ENCODE results near the gene HEXIM1. TPM values are rescaled to one million over a fixed set of nuclear protein-coding genes. Genes with fewer than 3 reads are reported as not detected.

The HEXIM1 gene
- total and polyA plus RNA-seq, 11 donors: 11.9 to 28.7 (median 21.6) TPM

- WGBS, 4 donors: 81 to 96% (median 87%) methylated on average over 2 of the region's 2 CpGs
- ATAC-seq (no peak), DNase-seq (no peak)
- H3K4me3 ChIP-seq: no peak overlapping the region
- intact Hi-C loops (cut with DNase I): no loop called here
- TF ChIP-seq CTCF (IDR thresholded peaks at IDR 0.05) (no peak), POLR2A (IDR thresholded peaks at IDR 0.05) (no peak)
- no peaks in the 10 kb centered on the region for H3K9me3 ChIP-seq
- H3K27ac ChIP-seq: peak overlapping the region in 2 of 12 donors; percentile 21 to 26
- H3K36me3 ChIP-seq: peaks cover 0 to 2% (median 0%) of the 10 kb centered on the region in 9 donors
- H3K27me3 ChIP-seq: no peaks in the 10 kb centered on the region
- H3K4me1 ChIP-seq: peaks cover 11 to 69% (median 55%) of the 10 kb centered on the region in 12 donors
Measured at GRCh38 chr17:45155483-45155882, 7.2 kb downstream of the HEXIM1 start.

- Histone ChIP-seq H3K36me3 (peaks cover 0 to 2% (median 0%) of the 10 kb centered on the region in 9 donors), H3K9me3 (no peaks in the 10 kb centered on the region), H3K4me1 (peaks cover 11 to 62% (median 48%) of the 10 kb centered on the region in 12 donors), H3K4me3 (no peak overlapping the region), H3K27me3 (no peaks in the 10 kb centered on the region), H3K27ac (peak overlapping the region in 3 of 12 donors; percentile 10 to 26 (median 21))
- WGBS, 4 donors: 93 to 94% (median 94%) methylated on average over 3 of the region's 3 CpGs
- ATAC-seq: no peak
- intact Hi-C loops (cut with DNase I): no loop called here
- no peak for DNase-seq
- TF ChIP-seq POLR2A (IDR thresholded peaks at IDR 0.05) (no peak), CTCF (IDR thresholded peaks at IDR 0.05) (no peak)
Measured at GRCh38 chr17:45156242-45156641, 8.0 kb downstream of the HEXIM1 start.

GRCh38 chr17:45160447-45161287, 12.4 kb downstream of the HEXIM1 start:
- no peak for TF ChIP-seq POLR2A (IDR thresholded peaks at IDR 0.05)
- peak in 7 of 12 donors; percentile 8 to 52 (median 36) for TF ChIP-seq CTCF (IDR thresholded peaks at IDR 0.05)
- WGBS, 4 donors: 0 to 1% (median 0%) methylated on average over 31 to 48 of the region's 48 CpGs
- Histone ChIP-seq H3K36me3 (peaks cover 0 to 2% (median 0%) of the 10 kb centered on the region in 9 donors), H3K4me1 (peaks cover 6 to 55% (median 37%) of the 10 kb centered on the region in 12 donors), H3K27ac (peak overlapping the region; percentile 96 to 100 (median 100)), H3K4me3 (peak overlapping the region; percentile 65 to 98 (median 93)), H3K9me3 (no peaks in the 10 kb centered on the region), H3K27me3 (no peaks in the 10 kb centered on the region)
- DNase-seq (peak; percentile 79 to 86 (median 84)), ATAC-seq (peak; percentile 45 to 71 (median 70))
- intact Hi-C loops (cut with DNase I): loop anchor here in 7 of 10 donors (1.0 to 5.0 kb wide), 5 partner anchors 12 to 37 kb away; partner anchors contain the start of gene HEXIM1 (in 5 of the 7)

Measured in heart left ventricle (tissue), 16 donors.